HepG2 (cell line): ENCODE measurements around the gene RAB17. TPM values are rescaled to one million over a fixed set of nuclear protein-coding genes. Genes with fewer than 3 reads are reported as not detected.

Experiments
- CCAR2 ChIP-seq: fragments of 200-400 bp; formaldehyde crosslinking; optimal IDR thresholded peaks from 2 replicates; pipeline ENCODE3; 2018; ENCODE audit warnings: low read depth, mild to moderate bottlenecking, low read length, moderate library complexity
- CEBPG ChIP-seq: IDR thresholded peaks from 2 replicates; pipeline ENCODE4 v1.6.1; 2016
- JUNB ChIP-seq: sonication (generic); formaldehyde crosslinking; IDR thresholded peaks from 2 replicates; pipeline ENCODE4 v1.8.0; 2022; ENCODE audit warnings: missing genetic modification reagents, mild to moderate bottlenecking, borderline replicate concordance
- PAXIP1 ChIP-seq: sonication (generic); formaldehyde crosslinking; conservative IDR thresholded peaks from 2 replicates; pipeline ENCODE4 v1.4.0; 2020; ENCODE audit warnings: mild to moderate bottlenecking, missing genetic modification reagents, moderate library complexity
- PBX2 ChIP-seq: IDR thresholded peaks from 2 replicates; pipeline ENCODE4 v1.6.1; 2016; ENCODE audit warnings: control low read depth
- REXO4 ChIP-seq: sonication (generic); formaldehyde crosslinking; IDR thresholded peaks from 2 replicates; pipeline ENCODE4 v1.8.0; 2022; ENCODE audit warnings: missing genetic modification reagents, mild to moderate bottlenecking, borderline replicate concordance
- STAT6 ChIP-seq: sonication (generic); formaldehyde crosslinking; IDR thresholded peaks from 2 replicates; pipeline ENCODE4 v1.4.0; 2020; ENCODE audit warnings: missing genetic modification reagents, mild to moderate bottlenecking, borderline replicate concordance
- ZBTB4 ChIP-seq: sonication (generic); formaldehyde crosslinking; IDR thresholded peaks from 2 replicates; pipeline ENCODE4 v1.4.0; 2020; ENCODE audit warnings: missing genetic modification reagents, mild to moderate bottlenecking, borderline replicate concordance
- ZFP91 ChIP-seq: sonication (generic); formaldehyde crosslinking; IDR thresholded peaks from 2 replicates; pipeline ENCODE4 v1.9.0; 2022; ENCODE audit warnings: missing genetic modification reagents, mild to moderate bottlenecking, borderline replicate concordance
- ZNF326 ChIP-seq: sonication (generic); formaldehyde crosslinking; IDR thresholded peaks from 2 replicates; pipeline ENCODE4 v1.4.0; 2020; ENCODE audit warnings: missing genetic modification reagents, borderline replicate concordance
- ZNF512 ChIP-seq: sonication (generic); formaldehyde crosslinking; IDR thresholded peaks from 2 replicates; pipeline ENCODE4 v1.4.0; 2020; ENCODE audit warnings: mild to moderate bottlenecking, missing genetic modification reagents
- ZNF788 ChIP-seq: sonication (generic); formaldehyde crosslinking; IDR thresholded peaks from 2 replicates; pipeline ENCODE4 v1.5.0; 2020; ENCODE audit warnings: mild to moderate bottlenecking, missing genetic modification reagents, borderline replicate concordance
- ZNF891 ChIP-seq: sonication (generic); formaldehyde crosslinking; IDR thresholded peaks from 2 replicates; pipeline ENCODE4 v1.5.0; 2020; ENCODE audit warnings: mild to moderate bottlenecking, missing genetic modification reagents
- polyA plus RNA-seq, 8 experiments: library from polyadenylated mRNA; depleted of rRNA in 3 of 8; stranded (reverse) in 7 of 8; unstranded in 1 of 8; fragments of >200 nt; fragmentation: Illumina TruSeq in 4 of 8; extraction: Trizol in 4 of 8; gene quantifications; 2 replicates each; pipeline versions ENCODE4 v1.2.1 to v1.2.3, GENCODE V29; 2011 to 2016; ENCODE audit warnings: low read depth in 4 of 8, missing spikeins in 1 of 8, mixed read lengths in 1 of 8; ENCODE audit not compliant: insufficient read depth in 1 of 8
- total RNA-seq, 5 experiments: library from RNA; depleted of rRNA; stranded (reverse); fragments of >200 nt; fragmentation: Illumina TruSeq; extraction: Trizol; gene quantifications; 2 replicates each; pipeline ENCODE4 v1.2.3, GENCODE V29; 2016; ENCODE audit warnings: low read depth in 1 of 5

RAB17 gene
- total and polyA plus RNA-seq, 2 of the 13 experiments (the other 11 are each of a cell fraction or from before 2014, with no cell fraction given) = 68.0 to 124 TPM

GRCh38 chr2:237600205-237600846 is 9.8 kb upstream of the RAB17 start (continued):
- peak; percentile 55; the same call in 1 of the 2 replicates for TF ChIP-seq ZBTB4 (CRISPR knock-in tag)
- peak; percentile 43; the same call in 1 of the 2 replicates for TF ChIP-seq ZFP91
- no peak for TF ChIP-seq ZNF891
- TF ChIP-seq JUNB (CRISPR knock-in tag) = no peak
- TF ChIP-seq REXO4 (CRISPR knock-in tag) = no peak
- peak; percentile 53; the same call in 1 of the 2 replicates for TF ChIP-seq ZNF512
- TF ChIP-seq ZNF326 (CRISPR knock-in tag) = no peak
- TF ChIP-seq ZNF788 = no peak
- no peak; the same call in 1 of the 2 replicates for TF ChIP-seq STAT6
- TF ChIP-seq PAXIP1 (CRISPR knock-in tag) = peak; percentile 51; the same call in 1 of the 2 replicates
- TF ChIP-seq CEBPG (CRISPR knock-in tag) = peak; percentile 10; the same call in 1 of the 2 replicates
- no peak for TF ChIP-seq CCAR2
- no peak for TF ChIP-seq PBX2 (CRISPR knock-in tag)
